NT2/D1 (cell line): ENCODE measurements around the gene CYP1A1.

Source experiments
- YY1 ChIP-seq: IDR thresholded peaks from 2 replicates; pipeline ENCODE4 v1.6.1; 2011; ENCODE audit not compliant: insufficient read length, insufficient read depth
- ZNF274 ChIP-seq: IDR thresholded peaks from 2 replicates; pipeline ENCODE4 v1.6.1; 2011; ENCODE audit warnings: mild to moderate bottlenecking, low read depth, low read length

DNA sequence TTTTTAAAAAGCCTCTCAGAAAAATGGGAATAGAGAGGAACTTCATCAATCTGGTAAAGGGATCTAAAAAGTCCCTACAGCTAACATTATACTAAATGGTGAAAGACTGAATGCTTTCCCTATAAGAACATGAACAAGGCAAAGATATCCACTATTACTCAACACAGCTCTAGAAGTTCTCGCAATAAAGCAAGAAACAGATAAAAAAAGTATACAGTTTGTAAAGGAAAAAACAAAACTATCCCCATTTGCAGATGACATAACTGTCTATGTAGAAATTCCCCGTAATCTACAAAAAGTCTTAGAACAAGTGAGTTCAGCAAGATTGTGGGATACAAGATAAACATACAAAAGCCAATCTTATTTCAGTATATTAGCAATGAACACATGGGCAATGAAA lies 44.9 kb downstream of the CYP1A1 start:
- no peak for TF ChIP-seq ZNF274
- TF ChIP-seq YY1, result no peak
